Measurements from ENCODE around the gene RANBP17. TPM values are rescaled to one million over a fixed set of nuclear protein-coding genes. Genes with fewer than 3 reads are reported as not detected.
A peak's percentile ranks its signal among the peaks of the same experiment; 100 is the strongest.
"Not testable (repeated sequence)": the region's sequence is repeated elsewhere in the genome, so short reads cannot be mapped to it uniquely, and the experiment has no call there.

The RANBP17 gene
- polyA plus RNA-seq, 12 donors: 4.9 to 14.6 (median 9.3) TPM; not detected in 2

DNA sequence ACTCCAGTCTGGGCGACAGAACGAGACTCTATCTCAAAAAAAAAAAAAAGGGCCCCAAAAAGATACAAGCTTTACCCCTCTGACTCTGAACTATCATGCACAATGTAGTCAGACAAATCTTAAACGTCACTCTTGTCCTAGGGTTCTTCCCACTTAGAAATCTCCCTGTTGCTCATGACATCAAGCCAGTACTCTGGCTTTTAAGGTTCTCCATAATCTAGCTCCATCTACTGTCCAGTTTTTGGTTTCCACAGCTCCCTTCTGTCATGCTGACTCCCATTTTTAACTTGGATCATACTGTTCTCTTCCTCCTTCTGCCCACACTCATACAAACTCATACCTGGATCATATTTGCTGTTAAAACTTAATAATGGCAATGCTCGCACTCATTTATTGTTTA lies 290.6 kb downstream of the RANBP17 start:
- no peak for DNase-seq

DNA sequence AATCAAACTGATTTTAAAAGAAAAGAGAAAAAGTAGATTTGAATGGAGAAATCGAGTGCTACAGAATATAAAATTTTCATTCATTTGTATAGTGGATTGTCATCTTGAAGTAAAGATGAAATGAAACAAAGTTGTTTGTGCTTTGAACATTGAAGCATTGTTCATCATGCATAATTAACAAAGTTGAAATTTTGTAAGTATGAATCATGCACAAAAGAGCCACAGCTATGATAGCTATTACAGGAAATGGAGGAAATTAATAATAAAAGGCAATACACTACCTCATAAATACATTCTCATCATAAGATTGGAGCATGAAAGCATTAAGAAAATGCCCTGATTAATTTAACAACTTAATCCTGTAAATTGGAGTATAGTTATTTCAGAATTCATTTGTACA lies 293.8 kb downstream of the RANBP17 start:
- no peak for DNase-seq

DNA sequence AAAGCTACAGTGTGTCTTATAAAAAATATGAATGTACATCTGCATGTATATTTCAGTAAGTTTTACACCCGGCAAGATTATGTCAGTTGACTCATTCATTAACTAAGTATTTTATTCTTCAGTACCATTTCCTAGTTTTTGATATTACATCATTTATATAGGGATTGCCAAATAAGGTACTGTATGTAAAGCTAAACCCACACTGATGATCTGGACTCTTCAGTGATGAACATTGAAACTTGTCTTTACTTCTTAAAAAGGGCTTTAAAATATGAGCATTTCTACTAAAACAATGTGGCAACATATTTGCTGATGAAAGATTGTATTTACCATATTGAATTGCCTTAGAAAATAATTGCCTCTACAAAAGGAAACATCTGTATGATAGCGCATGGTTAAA lies 295.5 kb downstream of the RANBP17 start:
- no peak for DNase-seq

DNA sequence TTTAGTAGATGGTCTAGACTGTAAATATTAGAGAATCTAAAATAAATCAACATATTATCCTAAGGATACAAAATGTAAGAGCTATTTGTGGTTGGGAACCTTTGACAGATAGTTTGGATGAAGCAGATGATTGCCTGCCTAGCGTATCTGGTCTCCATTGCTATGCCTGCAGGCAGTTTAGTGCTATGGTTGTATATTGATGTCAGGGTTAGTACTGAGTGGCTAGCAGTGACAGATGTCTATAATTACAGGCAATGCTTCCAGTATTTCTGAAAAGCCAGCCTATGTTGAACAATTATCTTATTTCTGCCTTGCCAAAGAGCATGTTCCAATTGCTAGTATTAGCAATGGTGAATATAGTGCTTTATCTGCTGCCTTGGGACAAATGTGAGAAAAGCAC lies 296.0 kb downstream of the RANBP17 start:
- DNase-seq: no peak

DNA sequence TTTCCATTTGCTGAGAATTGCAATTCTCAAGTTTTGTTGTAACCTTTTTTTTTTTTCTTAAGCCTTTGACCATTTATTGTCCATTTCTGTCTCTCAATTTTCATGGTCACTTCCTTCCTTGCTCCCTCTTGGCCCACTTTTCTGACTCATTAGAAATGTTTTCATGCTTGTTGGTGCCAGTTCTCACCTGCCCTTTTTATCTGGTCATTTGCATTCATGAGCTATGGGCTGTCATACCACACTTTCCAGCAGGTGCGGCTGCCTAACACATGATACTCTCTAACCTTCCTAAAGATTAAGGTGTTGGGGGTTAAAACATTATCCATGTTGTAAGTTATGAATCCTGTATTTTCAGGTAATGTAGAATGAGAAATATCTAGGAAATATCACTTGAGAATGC lies 296.8 kb downstream of the RANBP17 start:
- DNase-seq: no peak

DNA sequence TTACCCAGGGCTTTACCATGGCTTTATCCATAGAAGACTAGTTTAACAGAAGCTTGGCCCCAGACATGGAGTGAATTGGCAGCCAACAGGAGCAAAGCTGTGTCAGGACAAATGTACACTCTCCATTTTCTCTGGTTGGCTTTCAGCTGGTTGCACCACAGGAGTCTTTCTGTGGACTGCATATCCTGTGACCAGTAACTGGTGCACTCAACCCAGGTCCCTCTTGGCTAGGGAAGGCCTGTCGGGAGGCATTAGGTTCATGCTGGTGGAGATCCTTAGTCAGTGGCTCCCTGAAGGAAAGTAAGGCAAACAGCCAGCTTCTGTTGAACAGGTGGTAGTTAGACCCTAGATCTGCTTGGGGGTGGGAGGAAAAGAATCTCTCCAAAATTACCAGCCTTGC lies 300.3 kb downstream of the RANBP17 start:
- no peak for DNase-seq

DNA sequence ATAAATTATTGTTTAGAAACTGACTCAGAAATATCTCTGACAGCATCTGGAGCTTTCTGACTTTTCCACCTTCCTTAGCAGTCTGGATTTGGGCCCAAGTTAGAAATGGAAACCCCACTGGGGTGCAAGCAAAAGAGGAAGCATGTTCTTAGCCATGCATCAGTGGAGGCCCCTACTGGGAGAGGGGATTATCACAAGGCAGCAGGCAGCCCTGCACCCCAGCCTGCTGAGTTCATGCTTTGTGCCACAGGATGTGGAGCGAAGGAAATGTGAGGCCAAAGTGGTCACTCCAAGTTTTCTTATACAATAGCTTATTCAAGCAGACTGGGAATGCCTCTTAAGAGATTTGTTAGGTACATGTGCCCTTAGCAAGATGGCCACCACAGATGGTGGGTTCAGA lies 300.8 kb downstream of the RANBP17 start:
- DNase-seq: no peak

DNA sequence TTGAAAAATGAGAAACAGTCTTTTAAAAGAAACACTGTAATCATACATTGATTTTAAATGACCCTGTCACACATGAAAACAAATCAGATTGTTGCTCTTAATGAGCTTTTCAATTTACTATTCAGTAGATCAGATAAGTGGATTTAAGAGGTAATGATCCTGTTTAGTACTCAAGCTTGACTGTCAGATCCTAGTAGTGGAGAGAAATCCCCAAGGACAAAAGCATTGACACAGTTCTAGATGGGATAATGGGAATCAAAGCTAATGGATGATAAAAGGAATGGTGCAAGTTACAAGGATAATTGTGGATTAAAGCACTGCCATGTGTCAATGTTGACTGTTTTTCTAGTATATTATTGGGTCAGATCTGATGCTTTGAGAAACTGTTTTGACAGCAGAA lies 304.9 kb downstream of the RANBP17 start:
- no peak for DNase-seq

DNA sequence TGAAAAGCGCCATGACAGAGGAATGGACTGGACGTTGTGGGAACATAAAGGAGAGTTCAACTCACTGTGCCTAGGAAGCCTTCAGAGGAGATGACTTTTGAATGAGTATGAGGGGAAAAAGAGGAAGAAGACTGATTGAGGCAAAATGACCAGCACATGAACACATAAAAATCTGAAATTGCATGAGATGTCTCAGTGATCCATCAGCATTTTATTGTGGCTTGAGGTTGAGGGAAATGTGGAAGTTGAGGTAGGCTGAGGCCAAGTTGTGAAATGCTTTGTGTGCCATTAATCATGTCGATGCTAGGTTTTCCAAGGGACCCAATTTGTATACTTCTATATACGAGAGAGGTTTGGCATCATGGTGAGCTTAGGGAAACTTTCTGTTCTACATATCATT lies 306.4 kb downstream of the RANBP17 start:
- no peak for DNase-seq

DNA sequence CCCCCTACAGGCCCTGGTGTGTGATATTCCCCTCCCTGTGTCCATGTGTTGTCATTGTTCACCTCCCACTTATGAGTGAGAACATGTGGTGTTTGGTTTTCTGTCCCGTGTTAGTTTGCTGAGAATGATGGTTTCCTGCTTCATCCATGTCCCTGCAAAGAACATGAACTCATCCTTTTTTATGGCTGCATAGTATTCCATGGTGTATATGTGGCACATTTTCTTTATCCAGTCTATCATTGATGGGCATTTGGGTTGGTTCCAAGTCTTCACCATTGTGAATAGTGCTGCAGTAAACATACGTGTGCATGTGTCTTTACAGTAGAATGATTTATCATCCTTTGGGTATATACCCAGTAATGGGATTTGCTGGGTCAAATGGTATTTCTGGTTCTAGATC lies 313.1 kb downstream of the RANBP17 start:
- not testable (repeated sequence) for DNase-seq

DNA sequence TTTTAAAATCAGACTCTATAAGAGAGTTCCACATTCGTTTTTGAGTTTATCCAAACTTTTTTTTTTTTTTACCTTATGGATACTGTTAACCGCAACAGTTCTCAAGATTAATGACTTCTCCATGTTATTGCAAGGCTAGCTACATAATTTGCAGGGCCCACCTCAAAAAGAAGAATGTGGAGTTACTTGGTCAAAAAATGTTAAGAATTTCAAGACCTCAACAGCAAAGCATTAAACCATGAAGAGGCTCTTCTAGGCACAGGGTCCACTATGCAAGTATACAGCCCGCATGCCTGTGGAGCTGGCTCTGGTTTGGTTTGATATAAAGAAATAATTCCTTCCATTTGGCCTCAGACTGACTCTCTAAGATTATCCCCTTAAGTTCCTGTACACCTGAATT lies 313.9 kb downstream of the RANBP17 start:
- DNase-seq: no peak

DNA sequence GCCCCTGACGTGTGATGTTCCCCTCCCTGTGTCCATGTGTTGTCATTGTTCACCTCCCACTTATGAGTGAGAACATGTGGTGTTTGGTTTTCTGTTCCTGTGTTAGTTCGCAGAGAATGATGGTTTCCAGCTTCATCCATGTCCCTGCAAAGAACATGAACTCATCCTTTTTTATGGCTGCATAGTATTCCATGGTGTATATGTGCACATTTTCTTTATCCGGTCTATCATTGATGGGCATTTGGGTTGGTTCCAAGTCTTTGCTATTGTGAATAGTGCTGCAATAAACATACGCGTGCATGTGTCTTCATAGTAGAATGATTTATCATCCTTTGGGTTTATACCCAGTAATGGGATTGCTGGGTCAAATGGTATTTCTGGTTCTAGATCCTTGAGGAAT lies 316.4 kb downstream of the RANBP17 start:
- DNase-seq: not testable (repeated sequence)

DNA sequence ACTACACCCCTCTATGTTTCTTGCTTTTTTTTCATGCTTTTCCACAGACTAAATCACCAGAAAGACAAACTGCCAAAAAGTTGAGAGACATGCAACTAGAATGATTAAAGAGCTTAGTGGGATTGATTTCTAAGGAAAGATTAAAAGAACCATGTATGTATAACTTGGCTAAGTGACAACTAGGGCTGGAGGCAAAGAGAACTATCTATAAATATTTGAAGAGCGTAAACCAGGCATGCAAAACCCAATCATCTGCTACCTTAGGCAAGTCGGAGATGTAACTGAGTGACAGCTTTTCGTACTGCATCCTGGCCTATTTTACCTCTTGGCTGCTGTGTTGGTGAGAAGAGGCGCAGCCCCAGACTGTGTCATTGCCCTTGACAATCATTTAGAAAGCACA lies 326.2 kb downstream of the RANBP17 start:
- DNase-seq: no peak

DNA sequence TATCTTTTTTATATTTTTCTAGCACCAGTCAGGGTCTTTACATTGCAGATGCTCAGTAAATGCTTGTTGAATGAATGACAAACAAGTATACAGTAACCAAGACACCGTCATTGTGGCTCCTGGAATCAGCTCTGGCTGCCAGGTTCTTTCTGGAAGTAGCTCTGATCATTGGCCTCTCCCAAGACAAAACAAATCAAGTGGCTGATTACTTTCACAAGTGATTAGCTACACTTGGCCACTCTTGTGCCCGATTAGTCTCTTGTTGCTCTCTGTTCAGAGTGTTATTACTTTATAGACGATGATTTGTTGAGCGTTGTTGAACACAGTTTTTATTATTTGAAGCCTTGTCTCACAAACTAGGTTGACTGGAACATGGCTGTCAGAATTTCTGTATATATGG lies 327.6 kb downstream of the RANBP17 start:
- DNase-seq: no peak

DNA sequence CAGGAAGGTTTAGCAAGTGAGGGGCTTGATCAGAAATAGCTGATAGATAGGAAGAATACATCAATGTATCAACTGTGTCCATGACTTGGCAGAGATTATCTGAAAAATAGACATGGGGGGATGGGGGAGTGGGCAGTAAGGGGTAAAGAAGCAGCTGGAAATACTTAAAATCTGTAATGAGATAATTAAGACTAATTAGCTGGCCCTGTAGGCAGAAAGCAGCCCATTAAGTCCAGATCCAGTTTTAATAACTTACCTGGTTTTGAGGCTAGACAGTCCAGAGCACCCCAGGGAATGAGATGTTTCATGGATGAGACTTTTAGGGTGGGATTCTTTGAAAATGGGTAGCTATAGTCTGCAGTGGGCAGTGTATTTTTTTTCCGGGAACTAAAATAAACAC lies 330.3 kb downstream of the RANBP17 start:
- DNase-seq: no peak

DNA sequence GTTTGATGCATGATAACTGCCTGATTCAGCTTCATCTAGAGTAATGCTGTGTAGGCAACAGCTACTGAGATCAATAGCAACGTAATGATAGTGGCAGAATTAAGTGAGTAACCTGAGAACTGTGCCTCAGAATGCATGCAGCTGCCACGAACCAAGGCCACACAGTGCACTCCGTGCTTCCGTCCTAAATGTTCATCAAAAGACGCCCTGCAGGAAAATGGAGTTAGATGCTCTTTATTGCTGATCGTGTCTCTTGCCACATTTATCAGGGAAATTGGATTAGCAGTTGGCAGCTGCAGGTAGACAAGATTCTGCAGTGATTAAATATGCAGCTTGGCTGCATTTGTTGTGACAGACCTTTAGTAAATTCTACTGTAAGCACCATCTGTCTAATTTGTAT lies 339.5 kb downstream of the RANBP17 start:
- DNase-seq: no peak

DNA sequence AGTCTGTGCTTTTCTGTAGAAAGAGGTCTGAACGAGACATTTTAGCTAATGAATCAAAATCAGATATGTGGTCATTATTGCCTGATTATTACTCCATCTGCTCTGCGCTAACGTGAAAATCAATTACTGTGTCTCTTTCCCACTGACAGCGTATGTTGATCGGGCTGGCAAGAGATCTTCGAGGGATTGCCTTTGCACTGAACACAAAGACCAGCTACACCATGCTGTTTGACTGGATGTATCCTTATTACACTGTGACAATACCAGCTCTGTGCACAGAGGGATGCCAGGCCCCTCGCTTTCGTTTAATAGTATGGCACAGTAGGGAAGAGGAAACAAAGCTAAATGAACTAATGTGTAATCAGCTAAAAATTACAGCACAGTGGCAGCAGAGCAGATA lies 343.6 kb downstream of the RANBP17 start:
- DNase-seq: no peak

DNA sequence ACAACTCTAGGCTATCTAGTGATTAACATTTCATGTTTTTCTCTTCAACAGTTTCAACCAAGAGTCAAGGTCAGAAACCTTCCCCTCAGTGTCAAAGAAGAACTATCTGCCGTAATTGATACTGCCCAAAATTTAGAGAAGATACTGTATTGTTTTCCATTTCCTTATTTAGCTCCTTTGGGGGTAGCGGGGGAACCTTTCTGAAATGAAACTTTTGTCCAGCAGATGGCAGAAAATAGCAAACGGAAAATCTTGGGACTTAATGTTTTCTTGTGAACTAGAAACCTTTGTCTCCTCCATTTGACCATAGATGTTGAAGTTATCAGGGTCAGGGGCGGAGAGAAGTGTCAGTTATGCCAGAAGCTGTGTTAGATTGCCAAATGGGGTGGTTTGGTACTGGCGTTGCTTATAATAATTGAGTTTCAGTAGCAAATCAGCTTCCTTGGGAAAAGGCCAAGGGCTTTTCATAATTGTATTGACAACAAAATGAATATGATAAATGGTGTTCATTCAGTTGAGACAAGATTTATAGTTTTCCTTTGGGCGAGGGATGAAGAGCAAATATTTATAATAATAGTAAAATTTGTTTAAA lies 345.5 kb downstream of the RANBP17 start:
- peak; percentile 62 for DNase-seq

DNA sequence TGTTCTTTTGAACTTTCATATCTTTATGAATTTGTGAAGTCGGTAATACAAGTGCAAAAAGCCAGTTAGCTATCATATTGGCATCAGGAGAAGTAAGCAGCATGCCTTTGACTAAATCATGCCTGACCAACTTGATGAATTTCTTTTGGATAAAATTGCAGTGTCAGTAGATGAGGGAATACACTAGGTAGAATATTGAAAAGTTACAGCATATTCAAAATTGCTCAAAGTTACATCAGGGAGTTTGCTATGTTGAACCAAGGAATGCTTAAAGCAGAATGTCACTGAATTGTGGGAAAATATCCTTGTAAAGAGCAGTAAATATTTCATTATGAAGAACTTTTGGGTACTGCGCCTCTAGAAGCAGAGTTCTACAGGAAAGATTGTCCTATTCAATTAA lies 360.1 kb downstream of the RANBP17 start:
- no peak for DNase-seq

DNA sequence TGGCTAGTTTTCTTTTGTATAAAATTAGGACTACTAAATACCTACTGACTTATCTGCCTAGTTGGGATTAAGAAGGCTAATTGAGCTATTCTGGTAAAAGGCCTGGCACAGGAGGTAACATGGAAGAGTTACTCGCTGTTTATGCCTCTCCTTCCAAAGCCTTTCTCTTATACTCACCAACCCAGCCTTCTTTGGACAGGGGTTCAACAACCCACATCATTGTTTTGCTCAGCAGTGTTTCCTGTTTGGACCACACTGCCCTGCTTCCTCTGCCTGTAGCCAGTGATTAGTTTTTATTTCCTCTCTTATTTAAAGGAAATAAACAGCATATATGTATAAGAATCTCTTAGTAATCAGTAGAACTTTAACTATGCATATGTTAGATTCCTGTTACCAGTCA lies 362.1 kb downstream of the RANBP17 start:
- DNase-seq: no peak

DNA sequence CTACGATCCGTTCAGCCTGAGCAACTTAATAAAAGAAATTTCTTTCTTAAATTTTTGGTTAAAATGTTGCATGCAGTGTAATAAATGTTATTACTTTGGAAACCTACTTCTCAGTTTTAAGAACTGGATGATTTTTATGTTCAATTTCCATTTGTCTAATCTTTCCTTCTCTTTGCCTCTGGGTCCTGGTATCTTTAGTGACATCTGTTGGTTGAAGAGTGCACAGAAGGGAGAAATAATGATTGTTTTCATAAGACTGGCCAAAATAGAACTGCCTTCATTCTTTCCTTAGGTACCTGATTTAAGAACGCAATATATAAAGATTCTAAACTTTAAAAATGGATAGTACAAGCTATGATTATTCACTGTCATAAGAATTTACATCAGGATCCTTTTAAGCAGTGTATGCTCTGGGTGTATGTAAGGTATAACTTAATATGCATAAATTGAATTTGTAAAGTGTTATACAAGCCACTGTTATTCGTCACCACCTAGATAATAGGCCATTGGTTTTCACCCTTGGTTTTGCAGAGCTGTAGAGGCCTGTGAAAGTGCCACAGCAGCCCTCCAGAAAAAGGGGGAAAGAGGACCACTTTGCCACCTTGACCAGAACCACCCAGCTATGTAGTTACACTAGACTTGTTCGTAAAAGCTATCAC lies 364.4 kb downstream of the RANBP17 start:
- no peak for DNase-seq

DNA sequence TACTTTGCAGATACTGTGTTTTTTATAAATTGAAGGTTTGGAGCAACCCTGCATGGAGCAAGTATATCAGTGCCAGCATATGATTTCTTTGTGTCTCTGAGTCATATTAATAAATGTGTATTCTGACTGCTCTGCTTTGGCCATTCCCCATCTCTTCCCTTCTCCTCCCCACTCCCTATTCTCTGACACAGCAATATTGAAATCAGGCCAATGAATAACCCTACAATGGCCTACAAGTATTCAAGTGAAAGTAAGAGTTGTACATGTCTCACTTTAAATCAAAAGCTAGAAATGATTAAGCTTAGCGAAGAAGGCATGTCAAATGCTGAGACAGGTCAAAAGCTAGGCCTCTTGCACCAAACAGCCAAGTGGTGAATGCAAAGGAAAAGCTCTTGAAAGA lies 365.0 kb downstream of the RANBP17 start:
- no peak for DNase-seq

DNA sequence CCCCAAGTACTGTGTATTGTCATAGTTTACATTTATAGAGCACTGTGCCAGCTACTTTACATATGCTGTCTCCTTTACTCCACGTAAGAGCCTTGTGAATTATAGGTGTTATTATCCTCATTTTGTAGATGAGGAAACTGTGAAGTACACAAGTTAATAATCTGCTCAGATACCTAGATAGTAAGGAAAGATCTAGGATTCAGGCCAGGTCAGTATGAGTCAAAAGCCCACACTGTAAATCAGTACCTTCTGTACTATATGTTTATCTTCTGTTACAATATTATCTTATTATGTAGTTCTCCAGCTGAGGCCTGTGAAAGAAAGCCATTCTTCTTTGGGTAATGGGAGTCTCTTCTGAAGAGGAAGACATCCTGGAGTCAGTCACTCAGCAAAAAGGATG lies 374.8 kb downstream of the RANBP17 start:
- DNase-seq: no peak

DNA sequence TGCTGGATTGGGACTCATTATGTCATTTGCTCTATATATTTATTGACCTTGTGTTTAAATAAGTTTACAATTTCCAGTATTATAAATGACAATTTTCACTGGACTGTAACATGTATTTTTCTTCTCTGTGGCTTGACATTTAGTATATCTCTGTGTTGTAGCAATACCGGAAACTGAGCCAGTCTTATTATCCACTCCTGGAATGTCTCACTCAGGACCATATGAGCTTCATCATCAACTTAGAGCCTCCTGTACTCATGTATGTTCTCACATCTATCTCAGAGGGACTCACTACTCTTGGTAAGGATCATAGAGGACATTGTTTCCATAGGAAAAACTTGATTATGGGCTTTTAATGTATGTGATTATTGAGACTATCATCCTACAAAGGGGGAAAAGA lies 380.7 kb downstream of the RANBP17 start:
- no peak for DNase-seq
